ENCODE data around the gene MINDY1.

MINDY1 gene

GRCh38 chr1:150964164-150964489 lies 42.6 kb downstream of the MINDY1 start:
- DNase-seq = no peak

GRCh38 chr1:150963321-150964163 lies 43.2 kb downstream of the MINDY1 start:
- no peak for DNase-seq

- no peak for DNase-seq
Observed at GRCh38 chr1:150961756-150962155, 44.9 kb downstream of the MINDY1 start.

GRCh38 chr1:150960646-150961045 lies 46.1 kb downstream of the MINDY1 start:
- DNase-seq = no peak

- DNase-seq = no peak
Observed at GRCh38 chr1:150957666-150958065, 49.0 kb downstream of the MINDY1 start.

GRCh38 chr1:150955280-150955679 lies 51.4 kb downstream of the MINDY1 start:
- no peak for DNase-seq

GRCh38 chr1:150954708-150955107 lies 52.0 kb downstream of the MINDY1 start:
- no peak for DNase-seq

All from retina (tissue), 1 donor.